ENCODE data around the gene ATG4C.

GRCh38 chr1:62876535-62876934 is 92.6 kb downstream of the ATG4C start:
- no peak for TF ChIP-seq CTCF (IDR thresholded peaks at IDR 0.05)
- TF ChIP-seq POLR2A (IDR thresholded peaks at IDR 0.05) = no peak

All from testis (tissue), 2 donors.